Measurements from ENCODE around the gene KDM4B.

The KDM4B gene

GRCh38 chr19:5136073-5136855 is 167.4 kb downstream of the KDM4B start:
- Histone ChIP-seq H3K27me3 (ENCODE audit: control insufficient read depth, insufficient read depth, low read length) (no peaks in the 10 kb centered on the region), H3K4me3 (ENCODE audit: low read depth, low read length) (no peak overlapping the region), H3K27ac (ENCODE audit: low read depth, low read length) (no peak overlapping the region), H3K9me3 (ENCODE audit: control insufficient read depth, insufficient read depth, low read depth, low read length) (no peaks in the 10 kb centered on the region), H3K36me3 (ENCODE audit: control insufficient read depth, insufficient read depth, low read length) (peaks cover 69% of the 10 kb centered on the region), H3K9ac (ENCODE audit: low read length) (no peak overlapping the region), H3K4me1 (ENCODE audit: control insufficient read depth, insufficient read depth, low read length) (peaks cover 6% of the 10 kb centered on the region)

DNA sequence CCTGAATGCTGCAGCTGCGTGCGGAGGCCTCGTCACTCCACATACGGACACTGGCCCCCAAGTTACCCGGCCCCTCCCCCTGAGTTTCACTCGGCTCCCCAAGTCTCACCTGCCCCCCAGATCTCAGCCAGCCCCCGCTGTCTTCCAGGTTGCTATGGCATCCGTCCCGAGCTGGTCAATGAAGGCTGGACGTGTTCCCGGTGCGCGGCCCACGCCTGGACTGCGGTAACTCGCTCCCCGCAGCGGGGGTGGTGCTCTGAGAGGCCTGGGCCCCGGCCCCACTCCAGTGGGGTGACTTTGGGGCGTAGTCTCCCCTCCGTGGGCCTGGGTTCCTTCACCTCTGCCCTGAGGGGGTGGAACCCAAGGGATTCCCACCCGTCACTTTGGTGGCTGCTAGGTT is 168.2 kb downstream of the KDM4B start:
- Histone ChIP-seq H3K9me3 (ENCODE audit: control insufficient read depth, insufficient read depth, low read depth, low read length) (no peaks in the 10 kb centered on the region), H3K4me1 (ENCODE audit: control insufficient read depth, insufficient read depth, low read length) (no peaks in the 10 kb centered on the region), H3K27me3 (ENCODE audit: control insufficient read depth, insufficient read depth, low read length) (no peaks in the 10 kb centered on the region), H3K36me3 (ENCODE audit: control insufficient read depth, insufficient read depth, low read length) (peaks cover 74% of the 10 kb centered on the region), H3K27ac (ENCODE audit: low read depth, low read length) (no peak overlapping the region), H3K4me3 (ENCODE audit: low read depth, low read length) (no peak overlapping the region), H3K9ac (ENCODE audit: low read length) (no peak overlapping the region)

- no peak overlapping the region for H3K9ac ChIP-seq (ENCODE audit: low read length)
- H3K4me3 ChIP-seq (ENCODE audit: low read depth, low read length): no peak overlapping the region
- H3K4me1 ChIP-seq (ENCODE audit: control insufficient read depth, insufficient read depth, low read length): no peaks in the 10 kb centered on the region
- no peak overlapping the region for H3K27ac ChIP-seq (ENCODE audit: low read depth, low read length)
- H3K36me3 ChIP-seq (ENCODE audit: control insufficient read depth, insufficient read depth, low read length): peaks cover 79% of the 10 kb centered on the region
- no peaks in the 10 kb centered on the region for H3K9me3 ChIP-seq (ENCODE audit: control insufficient read depth, insufficient read depth, low read depth, low read length)
- no peaks in the 10 kb centered on the region for H3K27me3 ChIP-seq (ENCODE audit: control insufficient read depth, insufficient read depth, low read length)
Observed at GRCh38 chr19:5137571-5138124, 168.7 kb downstream of the KDM4B start.

DNA sequence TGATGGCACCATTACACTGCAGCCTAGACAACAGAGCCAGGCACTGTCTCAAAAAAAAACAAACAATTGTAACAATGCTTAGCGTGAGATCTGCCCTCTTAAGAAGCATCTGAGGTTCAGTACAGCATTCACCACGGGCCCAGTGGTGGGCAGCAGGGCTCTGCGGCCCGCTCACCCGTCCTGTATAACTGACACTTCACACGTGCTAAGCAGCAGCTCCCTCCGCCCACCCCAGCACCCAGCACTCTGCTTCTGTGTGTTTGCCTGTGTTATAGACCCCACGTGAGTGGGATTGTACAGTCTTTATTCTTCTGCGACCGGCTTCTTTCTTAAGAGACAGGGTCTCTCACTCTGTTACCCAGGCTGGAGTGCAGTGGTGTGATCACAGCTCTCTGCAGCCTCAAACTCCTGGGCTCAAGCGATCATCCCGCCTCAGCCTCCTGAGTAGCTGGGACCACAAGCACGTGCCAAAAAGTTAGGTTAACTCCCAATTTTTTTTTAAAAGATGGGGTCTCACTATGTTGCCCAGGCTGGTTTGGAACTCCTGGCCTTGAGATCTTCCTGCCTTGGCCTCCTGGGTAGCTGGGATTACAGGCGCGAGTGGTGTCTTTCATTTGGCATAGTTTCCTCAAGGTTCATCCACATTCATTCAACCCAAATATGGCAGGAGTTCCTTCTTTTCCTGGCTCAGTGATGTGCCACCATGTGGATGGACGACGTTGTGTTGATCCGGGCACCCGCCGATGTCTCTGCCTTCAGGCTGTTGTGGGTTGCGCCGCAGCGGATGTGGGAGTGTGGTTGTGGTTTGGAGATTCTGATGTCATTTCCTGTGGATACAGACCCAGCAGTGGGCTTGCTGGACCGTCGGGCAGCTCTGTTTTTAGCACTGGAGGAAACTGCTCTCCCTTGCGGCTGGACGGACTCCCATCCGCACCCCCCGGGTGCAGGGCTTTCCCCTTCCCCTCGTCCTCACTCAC is 170.0 kb downstream of the KDM4B start:
- peaks cover 77% of the 10 kb centered on the region for H3K36me3 ChIP-seq (ENCODE audit: control insufficient read depth, insufficient read depth, low read length)
- H3K27ac ChIP-seq (ENCODE audit: low read depth, low read length): no peak overlapping the region
- H3K9me3 ChIP-seq (ENCODE audit: control insufficient read depth, insufficient read depth, low read depth, low read length): no peaks in the 10 kb centered on the region
- H3K9ac ChIP-seq (ENCODE audit: low read length): no peak overlapping the region
- no peaks in the 10 kb centered on the region for H3K4me1 ChIP-seq (ENCODE audit: control insufficient read depth, insufficient read depth, low read length)
- H3K27me3 ChIP-seq (ENCODE audit: control insufficient read depth, insufficient read depth, low read length): no peaks in the 10 kb centered on the region
- H3K4me3 ChIP-seq (ENCODE audit: low read depth, low read length): no peak overlapping the region

DNA sequence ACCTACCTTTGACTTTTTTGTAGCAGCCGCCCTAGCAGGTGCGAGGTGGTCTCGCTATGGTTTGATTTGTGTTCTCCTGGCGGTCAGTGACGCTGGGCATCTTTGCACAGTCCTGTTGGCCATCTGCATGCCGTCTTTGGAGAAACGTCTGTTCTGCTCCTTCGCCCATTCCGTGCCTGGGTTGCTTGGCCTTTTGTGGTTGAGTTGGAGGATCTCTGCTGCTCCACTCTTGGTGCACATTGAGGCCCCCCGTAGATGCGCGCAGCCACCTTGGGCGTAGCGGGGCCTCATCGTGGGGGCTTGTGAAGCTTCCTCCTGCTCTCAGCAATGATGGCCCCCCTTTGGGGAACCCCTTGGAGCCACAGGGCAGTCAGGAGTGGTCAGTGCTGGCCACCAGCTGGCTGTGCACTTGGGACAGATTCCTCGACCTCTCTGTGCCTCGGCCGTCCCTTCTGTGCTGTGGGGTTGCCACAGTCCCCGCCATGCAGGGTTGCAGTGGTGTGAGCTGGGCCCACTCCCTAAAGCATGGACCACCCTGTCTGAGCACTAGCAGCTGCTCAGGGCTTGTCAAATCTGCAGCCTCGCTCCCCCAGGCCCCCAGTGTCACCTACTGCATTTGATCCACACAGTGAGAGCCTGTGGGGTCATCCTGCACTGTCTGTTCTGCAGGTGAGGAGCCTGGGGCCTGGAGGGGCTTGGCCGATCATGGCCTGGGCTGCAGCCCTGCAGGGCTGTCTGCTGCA is 170.8 kb downstream of the KDM4B start:
- peaks cover 72% of the 10 kb centered on the region for H3K36me3 ChIP-seq (ENCODE audit: control insufficient read depth, insufficient read depth, low read length)
- H3K27ac ChIP-seq (ENCODE audit: low read depth, low read length): no peak overlapping the region
- H3K9ac ChIP-seq (ENCODE audit: low read length): no peak overlapping the region
- H3K9me3 ChIP-seq (ENCODE audit: control insufficient read depth, insufficient read depth, low read depth, low read length): no peaks in the 10 kb centered on the region
- no peak overlapping the region for H3K4me3 ChIP-seq (ENCODE audit: low read depth, low read length)
- H3K4me1 ChIP-seq (ENCODE audit: control insufficient read depth, insufficient read depth, low read length): no peaks in the 10 kb centered on the region
- H3K27me3 ChIP-seq (ENCODE audit: control insufficient read depth, insufficient read depth, low read length): no peaks in the 10 kb centered on the region

DNA sequence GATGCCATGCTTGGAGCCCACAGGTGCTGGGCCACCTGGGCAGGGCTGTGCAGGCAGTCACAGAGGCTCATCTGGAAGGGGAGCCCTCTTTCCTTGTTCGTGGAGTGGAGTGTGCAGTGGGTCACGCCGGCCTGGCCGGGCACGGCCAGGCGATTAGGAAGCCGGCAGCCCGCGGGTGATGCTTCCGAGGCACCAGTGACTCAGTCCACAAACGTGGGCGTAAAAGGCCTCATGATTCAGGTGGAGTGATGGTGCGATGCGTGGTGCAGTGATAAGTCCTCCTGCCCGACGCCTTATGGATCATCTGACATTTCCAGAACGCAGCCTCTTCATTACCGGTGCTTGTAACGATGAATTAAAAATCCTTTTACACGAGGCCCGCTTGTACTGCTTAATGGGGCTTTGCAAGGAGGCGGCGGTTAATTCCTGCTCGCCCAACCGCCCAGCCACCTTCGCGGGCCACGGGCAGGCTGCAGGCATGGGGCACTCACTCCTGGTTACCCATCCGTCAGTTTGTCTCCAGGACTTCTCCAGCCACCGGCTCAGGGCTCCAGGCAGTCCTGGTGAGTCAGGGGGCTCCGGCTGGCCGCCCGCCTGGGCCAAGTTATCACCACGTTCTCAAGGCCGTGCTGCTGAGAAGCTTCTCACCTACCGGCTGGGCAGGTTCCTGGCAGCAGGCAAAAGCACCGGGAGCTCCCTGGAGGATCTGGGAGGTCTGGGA is 172.4 kb downstream of the KDM4B start:
- Histone ChIP-seq H3K27me3 (ENCODE audit: control insufficient read depth, insufficient read depth, low read length) (no peaks in the 10 kb centered on the region), H3K4me3 (ENCODE audit: low read depth, low read length) (no peak overlapping the region), H3K36me3 (ENCODE audit: control insufficient read depth, insufficient read depth, low read length) (peaks cover 65% of the 10 kb centered on the region), H3K27ac (ENCODE audit: low read depth, low read length) (no peak overlapping the region), H3K9me3 (ENCODE audit: control insufficient read depth, insufficient read depth, low read depth, low read length) (no peaks in the 10 kb centered on the region), H3K4me1 (ENCODE audit: control insufficient read depth, insufficient read depth, low read length) (no peaks in the 10 kb centered on the region), H3K9ac (ENCODE audit: low read length) (no peak overlapping the region)

DNA sequence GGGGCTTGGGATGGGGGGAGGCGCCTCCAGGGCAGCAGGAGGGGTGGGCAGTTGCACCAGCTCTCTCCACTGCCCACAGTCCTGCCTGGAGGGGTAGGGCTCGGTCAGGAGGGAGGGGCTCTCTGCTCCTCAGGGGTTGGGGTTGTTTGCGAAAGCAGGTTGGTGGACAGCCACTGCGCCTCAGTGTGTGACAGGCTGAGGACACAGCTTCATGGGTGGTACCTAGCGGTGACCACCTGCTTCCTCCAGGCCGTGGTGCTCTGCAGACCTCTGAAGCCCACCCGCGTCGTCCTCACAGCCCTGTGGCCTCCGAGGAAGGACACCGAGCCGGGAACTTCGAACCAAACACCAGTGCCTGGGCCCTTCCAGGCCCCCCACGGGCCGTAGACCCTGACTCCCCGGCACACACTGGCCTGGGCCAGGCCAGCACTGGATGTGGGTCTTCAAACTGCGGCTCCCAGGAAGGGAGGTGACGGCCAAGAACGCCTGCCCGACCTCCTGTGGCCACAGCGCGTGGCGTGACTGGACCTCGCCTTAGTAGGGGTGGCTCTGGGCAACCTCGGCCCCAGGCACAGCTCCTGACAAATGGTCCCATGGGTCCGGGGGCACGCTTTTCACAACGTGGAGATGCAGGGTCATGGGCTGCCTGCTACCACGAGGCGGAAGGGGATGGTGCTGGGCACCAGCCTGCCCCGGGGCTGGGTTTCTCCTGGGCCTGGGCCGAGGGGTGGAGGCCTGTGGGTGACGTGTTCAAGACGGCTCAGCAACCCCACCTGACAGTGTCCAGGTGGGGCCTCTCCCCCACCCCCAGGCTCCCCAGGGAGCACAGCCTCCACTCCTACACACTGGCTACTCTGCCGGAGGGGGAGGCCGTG is 173.2 kb downstream of the KDM4B start:
- H3K27me3 ChIP-seq (ENCODE audit: control insufficient read depth, insufficient read depth, low read length): no peaks in the 10 kb centered on the region
- no peak overlapping the region for H3K27ac ChIP-seq (ENCODE audit: low read depth, low read length)
- H3K9ac ChIP-seq (ENCODE audit: low read length): no peak overlapping the region
- no peaks in the 10 kb centered on the region for H3K4me1 ChIP-seq (ENCODE audit: control insufficient read depth, insufficient read depth, low read length)
- no peaks in the 10 kb centered on the region for H3K9me3 ChIP-seq (ENCODE audit: control insufficient read depth, insufficient read depth, low read depth, low read length)
- peaks cover 65% of the 10 kb centered on the region for H3K36me3 ChIP-seq (ENCODE audit: control insufficient read depth, insufficient read depth, low read length)
- no peak overlapping the region for H3K4me3 ChIP-seq (ENCODE audit: low read depth, low read length)

DNA sequence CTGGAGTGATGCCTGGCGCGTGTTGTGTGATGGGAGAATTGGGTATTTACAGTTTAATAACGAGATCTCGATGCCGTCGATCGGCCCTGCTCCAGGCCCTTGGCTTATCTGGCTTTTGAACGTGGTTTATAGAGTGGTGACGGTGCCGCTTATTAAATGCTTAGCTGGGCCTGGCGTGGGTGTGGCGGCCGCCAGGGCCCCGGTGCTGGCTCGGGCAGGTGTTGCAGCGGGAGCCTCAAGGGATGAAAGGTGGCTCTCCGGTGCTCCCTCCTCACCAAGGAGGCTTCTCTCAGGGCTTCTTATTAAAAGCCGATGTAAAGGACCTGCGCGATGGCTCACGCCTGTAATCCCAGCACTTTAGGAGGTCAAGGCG is 173.8 kb downstream of the KDM4B start:
- Histone ChIP-seq H3K4me1 (ENCODE audit: control insufficient read depth, insufficient read depth, low read length) (no peaks in the 10 kb centered on the region), H3K9ac (ENCODE audit: low read length) (no peak overlapping the region), H3K27ac (ENCODE audit: low read depth, low read length) (no peak overlapping the region), H3K9me3 (ENCODE audit: control insufficient read depth, insufficient read depth, low read depth, low read length) (no peaks in the 10 kb centered on the region), H3K36me3 (ENCODE audit: control insufficient read depth, insufficient read depth, low read length) (peaks cover 63% of the 10 kb centered on the region), H3K27me3 (ENCODE audit: control insufficient read depth, insufficient read depth, low read length) (no peaks in the 10 kb centered on the region), H3K4me3 (ENCODE audit: low read depth, low read length) (no peak overlapping the region)

DNA sequence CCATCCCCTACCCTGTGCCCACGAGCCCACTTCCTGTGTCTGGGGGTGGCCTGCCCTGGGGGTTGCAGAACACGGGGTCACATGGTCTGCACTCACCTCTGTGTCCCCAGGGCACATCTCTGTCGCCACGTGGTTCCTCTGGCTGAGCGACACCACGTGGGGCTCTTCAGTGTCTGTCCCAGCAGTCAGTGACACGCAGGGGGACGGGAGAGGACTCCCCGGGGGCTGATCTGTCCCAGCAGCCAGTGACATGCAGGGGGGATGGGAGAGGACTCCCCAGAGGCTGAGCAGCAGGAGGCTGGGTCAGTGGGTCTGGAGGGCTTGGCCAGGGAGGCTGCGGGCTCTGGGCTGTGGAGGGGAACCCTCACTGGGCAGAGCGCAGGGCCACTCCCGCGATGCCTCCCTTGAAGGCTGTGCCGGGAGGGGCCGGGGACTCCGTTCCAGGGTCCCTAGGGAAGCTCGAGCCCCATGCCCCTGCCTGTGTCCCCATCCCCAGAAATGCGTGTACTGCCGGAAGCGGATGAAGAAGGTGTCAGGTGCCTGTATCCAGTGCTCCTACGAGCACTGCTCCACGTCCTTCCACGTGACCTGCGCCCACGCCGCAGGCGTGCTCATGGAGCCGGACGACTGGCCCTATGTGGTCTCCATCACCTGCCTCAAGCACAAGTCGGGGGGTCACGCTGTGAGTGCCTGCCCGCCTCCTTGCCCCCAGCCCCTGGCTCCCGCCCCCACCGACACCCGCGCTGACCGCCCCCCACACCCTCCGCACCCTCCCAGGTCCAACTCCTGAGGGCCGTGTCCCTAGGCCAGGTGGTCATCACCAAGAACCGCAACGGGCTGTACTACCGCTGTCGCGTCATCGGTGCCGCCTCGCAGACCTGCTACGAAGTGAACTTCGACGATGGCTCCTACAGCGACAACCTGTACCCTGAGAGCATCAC is 174.8 kb downstream of the KDM4B start:
- H3K9me3 ChIP-seq (ENCODE audit: control insufficient read depth, insufficient read depth, low read depth, low read length): no peaks in the 10 kb centered on the region
- no peaks in the 10 kb centered on the region for H3K27me3 ChIP-seq (ENCODE audit: control insufficient read depth, insufficient read depth, low read length)
- no peak overlapping the region for H3K27ac ChIP-seq (ENCODE audit: low read depth, low read length)
- H3K4me1 ChIP-seq (ENCODE audit: control insufficient read depth, insufficient read depth, low read length): no peaks in the 10 kb centered on the region
- H3K36me3 ChIP-seq (ENCODE audit: control insufficient read depth, insufficient read depth, low read length): peaks cover 57% of the 10 kb centered on the region
- H3K4me3 ChIP-seq (ENCODE audit: low read depth, low read length): no peak overlapping the region
- H3K9ac ChIP-seq (ENCODE audit: low read length): no peak overlapping the region
